Amygdala (tissue), 56 donors: ENCODE results near the gene PTPRN2.

Experiments
- DNase-seq, 56 donors: peaks; one replicate each; lab custom pipeline; 2025; lab: John Stamatoyannopoulos, UW

Gene PTPRN2

DNA sequence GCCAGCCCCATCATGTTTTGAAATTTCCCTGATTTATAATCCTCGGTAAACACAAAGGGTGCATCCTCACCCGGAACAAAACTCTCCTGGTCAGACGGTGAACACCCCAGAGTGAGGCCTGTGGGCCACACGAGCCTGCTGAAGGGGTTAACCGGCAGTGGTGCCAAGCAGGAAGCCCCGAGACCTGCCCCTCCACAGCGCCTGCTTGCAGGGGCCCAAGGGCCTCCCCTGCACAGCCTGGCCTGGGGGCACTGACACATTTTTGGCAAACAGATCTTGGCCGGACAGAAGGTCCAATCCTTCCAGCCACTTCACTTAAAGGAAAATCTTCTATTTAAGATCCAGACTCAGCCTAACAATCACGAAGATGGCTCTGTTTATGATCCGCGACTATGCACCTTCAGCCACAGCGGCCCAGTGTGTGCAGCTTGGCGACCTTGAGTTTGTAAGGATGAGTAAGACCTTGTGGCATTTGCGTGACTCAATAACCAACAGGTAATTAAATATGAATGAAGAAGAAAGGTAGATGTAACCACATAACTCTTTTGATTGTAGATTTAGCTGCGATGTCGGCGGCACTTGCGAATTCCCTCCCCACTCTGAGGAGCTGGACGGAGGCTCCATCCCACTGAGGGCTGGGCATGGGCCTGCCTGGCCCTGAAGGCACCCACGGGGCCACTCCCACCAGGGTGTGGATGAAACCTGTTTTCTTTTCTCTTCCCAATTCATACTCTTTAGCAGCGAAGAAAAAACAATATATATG lies 922.6 kb downstream of the PTPRN2 start:
- no peak for DNase-seq

DNA sequence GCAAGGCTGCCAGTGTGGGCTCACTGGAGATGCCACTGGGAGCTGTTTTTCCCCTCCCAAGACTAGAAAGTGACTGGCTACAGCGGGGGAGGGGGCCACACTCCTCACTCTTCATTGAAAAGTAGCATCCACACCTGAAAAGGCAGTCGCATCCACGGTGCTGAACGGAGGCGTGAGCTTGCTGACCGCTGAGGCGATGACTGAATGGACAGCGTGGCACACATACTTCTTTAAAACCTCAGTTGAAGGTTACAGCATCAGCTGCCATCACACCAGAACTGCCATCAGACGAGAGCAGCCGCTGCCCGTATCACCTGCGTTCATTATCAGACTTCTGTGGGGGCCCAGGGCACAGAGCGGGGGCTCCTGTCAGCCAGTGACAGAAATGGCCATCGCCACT lies 923.6 kb downstream of the PTPRN2 start:
- no peak for DNase-seq

- DNase-seq = peak in 10 of 56 donors; percentile 14 to 86 (median 28)
Measured at GRCh38 chr7:157662981-157663716, 924.5 kb downstream of the PTPRN2 start.

DNA sequence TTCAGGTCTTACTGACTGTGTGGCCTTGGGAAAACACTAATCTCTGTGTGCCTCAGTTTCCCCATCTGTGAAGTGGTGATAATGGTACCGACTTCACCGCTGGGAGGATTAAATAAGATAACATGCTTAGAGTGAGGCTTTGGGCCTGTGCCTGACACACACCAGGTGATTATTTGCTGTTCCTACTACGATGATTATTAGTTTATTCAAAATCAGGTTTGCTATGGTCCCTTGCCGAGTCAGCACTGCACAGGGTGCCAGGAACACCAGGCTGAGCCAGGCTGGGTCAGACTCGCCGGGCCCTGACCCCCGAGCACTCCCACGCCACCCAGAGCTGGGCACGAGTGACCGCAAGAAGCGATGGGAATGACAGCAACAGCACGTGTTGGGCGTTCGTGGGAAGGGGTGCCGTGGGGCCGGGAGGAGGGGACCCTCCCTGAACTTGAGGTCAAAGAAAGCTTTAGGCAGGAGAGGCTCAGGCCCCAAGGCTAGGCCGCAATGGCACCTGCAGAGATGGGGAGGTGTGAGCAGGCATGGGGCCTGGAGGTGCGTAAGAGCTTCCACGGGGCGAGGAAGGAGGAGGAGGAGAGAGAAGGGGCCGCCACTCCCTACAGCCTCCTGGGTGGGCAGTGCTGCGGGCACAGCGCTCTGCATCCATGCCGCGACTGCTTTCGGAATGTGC lies 925.4 kb downstream of the PTPRN2 start:
- DNase-seq = no peak

GRCh38 chr7:157661611-157661975 lies 926.0 kb downstream of the PTPRN2 start:
- DNase-seq = no peak

DNA sequence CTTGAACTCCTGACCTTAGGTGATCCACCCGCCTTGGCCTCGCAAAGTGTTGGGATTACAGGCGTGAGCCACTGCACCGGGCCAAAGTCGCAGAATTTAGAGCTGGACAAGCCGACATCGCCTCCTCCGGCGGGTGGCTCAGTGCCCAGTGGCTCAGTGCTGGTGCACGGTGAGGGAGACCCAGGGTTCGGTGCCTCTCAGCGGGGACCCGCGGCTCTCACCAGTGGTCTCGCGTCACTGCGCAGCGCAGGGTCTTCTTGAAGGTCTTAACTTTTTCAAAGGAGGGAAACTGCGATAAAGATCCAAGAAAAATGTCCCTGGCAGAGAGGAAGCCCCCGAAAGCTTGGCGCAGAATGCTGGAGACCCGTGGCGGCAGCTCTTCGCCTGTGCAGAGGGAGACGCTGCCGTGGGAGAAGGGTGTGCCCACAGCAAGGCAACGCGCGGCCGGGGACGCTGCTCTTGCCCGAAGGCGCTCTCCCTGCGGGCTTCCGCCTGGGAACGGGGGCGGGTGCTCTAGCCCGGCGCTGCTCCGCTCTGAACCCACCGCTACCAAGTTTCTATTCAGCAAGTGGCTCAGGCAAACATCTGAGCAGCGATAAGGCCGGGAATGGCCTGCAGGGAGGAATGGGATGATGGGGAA lies 926.5 kb downstream of the PTPRN2 start:
- DNase-seq = no peak

DNA sequence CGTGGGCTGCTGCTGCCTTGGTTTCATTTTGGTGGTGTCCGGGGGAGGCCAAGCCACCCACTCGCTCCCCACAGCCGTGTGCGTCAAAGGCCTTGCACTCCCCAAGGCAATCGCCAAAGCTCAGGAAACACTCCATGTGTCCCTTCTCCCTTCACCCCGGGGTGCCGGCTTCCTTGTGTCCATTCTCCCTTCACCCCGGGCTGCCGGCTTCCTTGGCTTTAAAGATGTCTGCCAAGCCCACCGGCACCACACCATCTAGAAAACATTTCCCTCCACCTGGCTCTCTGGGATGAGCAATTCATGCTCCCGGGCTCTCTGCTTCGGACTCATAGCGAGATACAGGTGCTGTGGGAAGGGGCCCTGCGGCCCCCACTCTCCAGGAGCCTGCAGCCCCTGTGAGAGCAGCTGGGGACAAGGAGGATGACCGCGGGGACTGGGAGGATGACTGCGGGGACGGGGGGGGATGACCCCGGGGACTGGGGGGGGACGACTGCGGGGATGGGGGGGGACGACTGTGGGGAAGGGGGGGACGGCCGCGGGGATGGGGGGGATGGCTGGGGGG lies 928.7 kb downstream of the PTPRN2 start:
- no peak for DNase-seq

DNA sequence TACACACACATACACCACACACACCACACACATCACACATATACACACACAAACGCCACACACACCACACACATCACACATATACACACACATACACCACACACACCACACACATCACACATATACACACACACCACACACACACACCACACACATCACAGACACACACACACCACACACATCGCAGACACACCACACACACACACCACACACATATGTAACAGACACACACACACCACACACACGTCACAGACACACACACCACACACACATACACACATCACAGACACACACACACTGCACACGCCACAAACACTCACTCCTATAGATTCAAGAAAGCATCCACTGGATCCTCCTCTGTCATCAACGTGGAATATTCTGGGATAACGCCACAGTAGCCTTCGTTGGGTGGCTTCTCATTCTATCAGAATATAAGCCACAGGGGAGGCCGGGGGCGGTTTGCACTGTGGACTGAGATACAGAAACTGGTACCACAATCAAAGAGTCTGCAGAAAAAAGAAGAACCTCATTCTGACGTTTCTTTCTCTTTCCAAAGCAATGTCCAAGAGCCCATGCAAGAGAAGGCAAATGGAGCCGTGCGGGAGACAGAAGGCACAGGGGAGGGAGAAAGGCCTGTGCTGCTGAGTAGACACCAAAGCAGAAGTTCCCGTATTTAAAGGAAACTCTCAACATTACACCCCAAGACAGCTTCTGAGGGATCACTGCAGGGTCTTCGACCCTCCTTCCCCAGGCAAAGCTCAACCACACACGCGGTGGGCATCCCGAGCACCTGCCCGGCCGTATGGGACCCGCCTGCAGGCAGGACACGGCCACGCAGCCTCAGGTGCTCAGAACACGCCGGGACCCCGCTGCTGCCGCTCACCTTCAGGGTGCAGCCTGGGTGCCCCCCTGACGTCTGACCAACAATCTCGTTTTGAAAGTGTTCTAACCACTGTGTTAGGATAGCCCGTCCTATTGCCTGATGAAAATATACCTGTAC lies 929.6 kb downstream of the PTPRN2 start:
- DNase-seq = no peak

- no peak for DNase-seq
Measured at GRCh38 chr7:157656195-157656769, 931.3 kb downstream of the PTPRN2 start.

GRCh38 chr7:157654350-157654749 lies 933.3 kb downstream of the PTPRN2 start:
- DNase-seq = no peak

DNA sequence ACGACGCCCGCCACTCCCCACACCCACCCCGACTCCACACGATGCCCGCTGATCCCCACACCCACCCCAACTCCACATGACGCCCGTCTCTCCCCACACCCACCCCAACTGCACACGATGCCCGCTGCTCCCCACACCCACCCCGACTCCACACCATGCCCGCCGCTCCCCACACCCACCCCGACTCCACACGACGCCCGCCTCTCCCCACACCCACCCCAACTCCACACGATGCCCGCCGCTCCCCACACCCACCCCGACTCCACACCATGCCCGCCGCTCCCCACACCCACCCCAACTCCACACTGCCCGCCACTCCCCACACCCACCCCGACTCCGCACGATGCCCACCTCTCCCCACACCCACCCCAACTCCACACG lies 933.8 kb downstream of the PTPRN2 start:
- DNase-seq = no peak

- DNase-seq = no peak
Measured at GRCh38 chr7:157652954-157653826, 934.4 kb downstream of the PTPRN2 start.

GRCh38 chr7:157652161-157652953 lies 935.3 kb downstream of the PTPRN2 start:
- no peak for DNase-seq

DNA sequence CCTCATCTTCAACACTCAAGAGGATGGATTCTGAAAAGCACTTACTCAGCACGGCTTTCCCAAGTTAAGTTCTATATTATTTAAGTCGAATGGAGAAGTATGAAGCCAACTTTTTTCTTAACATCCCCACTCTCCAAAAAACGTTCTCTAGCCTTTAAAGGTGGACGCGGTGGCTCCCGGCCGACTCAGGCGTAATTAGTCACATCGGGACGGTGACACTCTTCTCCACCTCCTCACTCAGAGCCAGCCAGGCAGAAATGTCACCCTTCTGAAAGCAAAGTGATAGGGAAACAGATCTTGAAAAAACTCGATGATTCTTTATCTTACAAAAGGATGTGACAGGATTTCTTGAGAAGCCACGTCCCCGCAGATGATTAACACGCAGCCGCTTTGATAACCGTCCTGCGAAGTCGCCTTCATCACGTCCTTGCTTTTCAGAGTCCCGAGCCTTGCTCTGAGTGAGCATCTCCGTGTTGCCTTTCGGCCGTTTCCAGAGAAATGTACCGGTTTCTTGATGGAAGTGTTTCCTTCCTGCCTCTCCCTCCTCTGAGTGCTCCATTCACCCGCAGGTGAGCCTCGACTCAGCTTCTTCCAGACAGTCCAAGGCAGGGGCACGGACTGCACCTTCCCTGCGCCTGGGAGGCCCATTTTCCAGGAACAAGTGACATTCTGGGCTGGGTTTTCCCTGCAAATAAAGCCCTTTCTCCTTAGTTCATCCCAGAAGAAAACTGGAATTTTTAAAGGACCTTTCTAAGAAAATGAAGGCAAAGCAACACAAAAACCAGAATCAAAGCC lies 936.1 kb downstream of the PTPRN2 start:
- DNase-seq = no peak

GRCh38 chr7:157650801-157651200 lies 936.8 kb downstream of the PTPRN2 start:
- no peak for DNase-seq

GRCh38 chr7:157650131-157650631 lies 937.4 kb downstream of the PTPRN2 start:
- DNase-seq = no peak
